Stimulated activated naive CD8-positive, alpha-beta T cell treated with anti-CD3 and anti-CD28 coated beads, Interleukin-15, Interleukin-2, amounts not matched to agents 100 ng/mL and 50 ng/mL, for 24 hours (primary cell): ENCODE measurements around the gene GLB1L2.
A peak's percentile ranks its signal among the peaks of the same experiment; 100 is the strongest.
"Not testable (repeated sequence)": the region's sequence is repeated elsewhere in the genome, so short reads cannot be mapped to it uniquely, and the experiment has no call there.

ENCODE experiments used
- H3K27ac Mint-ChIP-seq: one replicate; pipeline ENCODE4 v1.8.0; 2021; ENCODE audit warnings: mild to moderate bottlenecking, mixed read lengths
- H3K27me3 Mint-ChIP-seq: one replicate; pipeline ENCODE4 v1.8.0; 2021; ENCODE audit warnings: mixed read lengths
- H3K36me3 Mint-ChIP-seq: one replicate; pipeline ENCODE4 v1.8.0; 2021; ENCODE audit warnings: low read depth, mixed read lengths
- H3K4me1 Mint-ChIP-seq: one replicate; pipeline ENCODE4 v1.8.0; 2021; ENCODE audit warnings: low read depth, mixed read lengths
- H3K4me3 Mint-ChIP-seq: one replicate; pipeline ENCODE4 v1.8.0; 2021; ENCODE audit warnings: mild to moderate bottlenecking, mixed read lengths
- H3K9me3 Mint-ChIP-seq: one replicate; pipeline ENCODE4 v1.8.0; 2021; ENCODE audit warnings: mixed read lengths

GLB1L2 gene

DNA sequence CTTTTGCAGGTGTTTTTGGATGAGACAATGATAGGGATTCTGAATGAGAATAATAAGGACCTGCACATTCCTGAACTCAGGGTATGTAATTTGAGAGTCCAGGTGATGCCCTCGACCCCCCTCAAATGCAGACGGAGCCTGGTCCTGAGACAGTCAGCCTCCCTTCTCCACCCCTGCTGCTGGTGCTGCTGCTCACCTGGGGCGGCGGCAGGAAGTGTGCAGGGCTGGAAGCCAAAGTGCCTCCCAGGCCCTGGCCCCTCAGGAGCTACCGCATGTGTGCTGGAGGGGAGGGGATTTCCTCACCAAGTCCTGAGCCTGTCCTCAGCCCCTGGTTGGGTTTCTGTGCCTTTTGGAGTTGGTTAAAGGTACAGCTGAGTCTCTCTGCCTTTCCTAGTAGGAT, 19.0 kb upstream of the GLB1L2 start:
- Mint-ChIP-seq H3K27ac (no peak overlapping the region), H3K36me3 (peaks cover 15% of the 10 kb centered on the region), H3K4me3 (no peak overlapping the region), H3K27me3 (peaks cover 5% of the 10 kb centered on the region), H3K4me1 (no peaks in the 10 kb centered on the region), H3K9me3 (peaks cover 13% of the 10 kb centered on the region)

DNA sequence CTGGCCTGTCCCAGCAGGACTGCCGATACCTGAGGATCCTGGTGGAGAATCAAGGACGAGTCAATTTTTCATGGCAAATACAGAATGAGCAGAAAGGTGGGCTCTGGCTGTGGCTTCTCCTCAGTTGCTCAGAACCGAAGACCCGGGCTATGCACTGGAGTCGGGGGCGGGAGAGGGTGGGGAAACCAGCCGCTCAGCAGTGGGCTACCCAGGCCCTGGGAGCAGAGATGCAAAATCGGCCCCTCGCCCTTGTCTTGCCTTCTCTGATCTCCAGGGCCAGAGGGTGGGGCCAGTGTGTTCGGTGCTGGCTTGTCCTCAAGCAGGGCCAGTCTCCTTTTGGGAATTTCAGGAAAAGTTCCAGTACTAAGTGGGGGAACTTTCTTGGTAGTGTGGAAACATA, 18.4 kb upstream of the GLB1L2 start:
- Mint-ChIP-seq H3K4me1 (no peaks in the 10 kb centered on the region), H3K27me3 (peaks cover 5% of the 10 kb centered on the region), H3K27ac (no peak overlapping the region), H3K9me3 (peaks cover 17% of the 10 kb centered on the region), H3K4me3 (no peak overlapping the region), H3K36me3 (peaks cover 20% of the 10 kb centered on the region)

DNA sequence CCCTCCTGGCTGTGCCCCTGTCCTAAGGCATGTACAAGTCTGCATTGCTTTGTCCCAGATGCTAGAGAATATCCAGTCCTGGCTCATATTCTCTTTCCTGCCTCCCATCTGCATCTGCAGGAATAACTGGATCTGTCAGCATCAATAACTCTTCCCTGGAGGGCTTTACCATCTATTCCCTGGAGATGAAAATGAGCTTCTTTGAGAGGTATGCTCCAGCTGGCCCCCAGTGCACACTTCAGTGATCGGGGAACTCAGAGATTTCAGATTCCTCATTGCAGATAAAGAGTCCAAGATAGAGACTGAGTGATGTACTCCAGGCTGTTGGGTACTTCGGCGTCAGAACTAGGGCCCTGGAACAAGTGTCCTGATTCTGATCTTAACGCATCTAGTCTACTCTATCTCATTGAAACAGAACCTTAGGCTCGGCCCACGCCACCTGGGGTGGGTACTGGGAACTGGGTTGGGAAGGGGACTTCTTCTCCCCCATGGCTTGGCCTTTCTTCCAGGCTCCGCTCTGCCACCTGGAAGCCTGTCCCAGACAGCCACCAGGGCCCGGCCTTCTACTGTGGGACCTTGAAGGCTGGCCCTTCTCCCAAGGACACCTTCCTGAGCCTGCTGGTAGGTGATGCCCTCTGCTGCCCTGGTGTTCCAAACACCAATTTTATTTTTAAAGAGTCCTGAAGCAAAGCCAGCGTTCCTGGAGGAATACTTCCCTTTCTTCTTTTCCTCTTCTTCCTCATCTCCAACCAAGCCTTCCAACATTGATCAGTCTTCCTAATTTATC, 17.8 kb upstream of the GLB1L2 start:
- Mint-ChIP-seq H3K27me3 (peaks cover 5% of the 10 kb centered on the region), H3K4me3 (no peak overlapping the region), H3K27ac (no peak overlapping the region), H3K9me3 (peaks cover 20% of the 10 kb centered on the region), H3K4me1 (no peaks in the 10 kb centered on the region), H3K36me3 (peaks cover 25% of the 10 kb centered on the region)

DNA sequence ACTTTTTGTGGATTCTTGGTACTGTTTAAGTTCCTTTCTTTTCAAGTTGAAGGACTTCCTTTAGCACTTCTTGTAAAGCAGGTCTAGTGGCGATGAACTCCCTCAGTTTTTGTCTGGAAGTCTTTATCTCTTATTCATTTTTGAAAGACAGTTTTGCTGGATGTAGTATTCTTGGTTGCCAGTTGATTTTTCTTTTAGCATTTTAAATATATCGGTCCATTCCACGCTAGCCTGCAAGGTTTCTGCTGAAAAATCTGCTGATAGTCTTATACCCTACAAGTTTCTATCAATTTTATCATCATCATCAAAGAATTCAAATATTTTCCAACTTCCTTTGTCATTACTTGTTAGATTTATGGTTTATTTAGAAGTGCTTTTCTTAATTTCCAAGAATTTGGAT, 14.7 kb upstream of the GLB1L2 start:
- no peak overlapping the region for H3K27ac Mint-ChIP-seq
- H3K4me3 Mint-ChIP-seq = no peak overlapping the region
- no peaks in the 10 kb centered on the region for H3K4me1 Mint-ChIP-seq
- peaks cover 30% of the 10 kb centered on the region for H3K36me3 Mint-ChIP-seq
- peaks cover 14% of the 10 kb centered on the region for H3K27me3 Mint-ChIP-seq
- peaks cover 39% of the 10 kb centered on the region for H3K9me3 Mint-ChIP-seq

GRCh38 chr11:134321373-134321772, 10.4 kb upstream of the GLB1L2 start:
- peaks cover 14% of the 10 kb centered on the region for H3K27me3 Mint-ChIP-seq
- not testable (repeated sequence) for H3K4me1 Mint-ChIP-seq, H3K27ac Mint-ChIP-seq, H3K4me3 Mint-ChIP-seq
- H3K9me3 Mint-ChIP-seq = peaks cover 39% of the 10 kb centered on the region
- peaks cover 30% of the 10 kb centered on the region for H3K36me3 Mint-ChIP-seq

DNA sequence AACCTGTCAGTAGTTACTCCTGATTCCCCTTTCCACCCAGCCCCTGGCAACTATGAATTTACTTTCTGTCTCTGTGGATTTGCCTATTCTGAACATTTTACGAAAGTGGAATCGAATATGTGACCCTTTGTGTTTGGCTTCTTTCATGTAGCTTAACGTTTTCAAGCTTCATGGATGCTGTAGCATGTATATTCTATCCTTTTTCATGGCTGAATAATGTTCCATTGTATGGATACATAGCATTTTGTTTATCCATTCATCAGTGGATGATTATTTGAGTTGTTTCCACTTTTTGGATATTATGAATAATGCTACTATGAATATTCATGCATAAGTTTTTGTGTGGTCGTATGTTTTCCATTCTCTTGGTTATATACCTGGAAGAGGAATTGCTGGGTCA, 9.2 kb upstream of the GLB1L2 start:
- H3K36me3 Mint-ChIP-seq = peaks cover 21% of the 10 kb centered on the region
- no peak overlapping the region for H3K4me3 Mint-ChIP-seq
- no peaks in the 10 kb centered on the region for H3K4me1 Mint-ChIP-seq
- H3K27me3 Mint-ChIP-seq = peaks cover 14% of the 10 kb centered on the region
- no peak overlapping the region for H3K27ac Mint-ChIP-seq
- H3K9me3 Mint-ChIP-seq = peaks cover 28% of the 10 kb centered on the region

- peaks cover 15% of the 10 kb centered on the region for H3K4me1 Mint-ChIP-seq
- no peaks in the 10 kb centered on the region for H3K9me3 Mint-ChIP-seq
- peaks cover 31% of the 10 kb centered on the region for H3K27me3 Mint-ChIP-seq
- H3K27ac Mint-ChIP-seq = no peak overlapping the region
- H3K36me3 Mint-ChIP-seq = no peaks in the 10 kb centered on the region
- H3K4me3 Mint-ChIP-seq = no peak overlapping the region
Observed at GRCh38 chr11:134328433-134328832, 3.4 kb upstream of the GLB1L2 start.

DNA sequence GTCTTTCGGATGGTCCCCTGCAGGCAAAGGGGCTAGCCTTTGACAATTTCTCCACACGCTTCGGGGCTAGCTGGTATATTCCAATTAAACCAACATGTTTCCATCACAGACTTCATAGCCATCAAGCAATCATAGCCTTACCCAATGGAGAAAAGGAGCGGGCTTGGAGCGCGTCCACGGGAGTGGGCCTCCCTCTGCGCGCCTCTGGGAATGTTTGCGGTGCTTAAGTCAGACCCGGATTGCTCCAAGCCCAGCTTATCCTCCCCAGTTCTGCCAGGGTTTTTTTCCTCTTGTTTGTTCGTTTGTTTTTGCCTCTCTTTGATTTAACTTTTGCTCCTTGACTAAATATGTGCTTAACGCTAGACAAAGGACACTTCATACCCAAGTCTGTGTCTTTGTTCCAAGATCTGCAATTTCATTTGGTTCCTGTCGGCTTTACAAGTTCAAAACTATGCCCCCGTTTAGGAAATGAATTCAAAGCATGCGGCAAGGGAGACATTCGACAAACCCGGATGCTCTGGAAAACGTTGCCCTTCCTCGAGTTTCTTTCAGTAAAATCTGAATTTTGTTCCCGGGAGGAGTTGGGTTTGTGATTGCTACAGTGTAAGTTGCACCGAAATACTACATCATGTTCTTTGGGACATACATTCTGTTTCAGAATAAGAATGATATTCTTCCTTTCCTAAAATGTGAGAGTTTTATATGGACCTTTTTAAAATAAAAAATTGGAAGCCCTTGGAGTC, 1.0 kb upstream of the GLB1L2 start:
- H3K36me3 Mint-ChIP-seq = no peaks in the 10 kb centered on the region
- peaks cover 15% of the 10 kb centered on the region for H3K4me1 Mint-ChIP-seq
- H3K27ac Mint-ChIP-seq = no peak overlapping the region
- no peaks in the 10 kb centered on the region for H3K9me3 Mint-ChIP-seq
- peak overlapping the region; percentile 79 for H3K4me3 Mint-ChIP-seq
- H3K27me3 Mint-ChIP-seq = peaks cover 45% of the 10 kb centered on the region

- Mint-ChIP-seq H3K9me3 (no peaks in the 10 kb centered on the region), H3K27me3 (peaks cover 44% of the 10 kb centered on the region), H3K4me3 (peak overlapping the region; percentile 79), H3K4me1 (peaks cover 15% of the 10 kb centered on the region), H3K27ac (no peak overlapping the region), H3K36me3 (no peaks in the 10 kb centered on the region)
Observed at GRCh38 chr11:134332189-134332631, 422 bp downstream of the GLB1L2 start.

- peaks cover 39% of the 10 kb centered on the region for H3K27me3 Mint-ChIP-seq
- H3K4me1 Mint-ChIP-seq = peaks cover 15% of the 10 kb centered on the region
- peak overlapping the region; percentile 79 for H3K4me3 Mint-ChIP-seq
- H3K36me3 Mint-ChIP-seq = no peaks in the 10 kb centered on the region
- H3K9me3 Mint-ChIP-seq = no peaks in the 10 kb centered on the region
- no peak overlapping the region for H3K27ac Mint-ChIP-seq
Observed at GRCh38 chr11:134332782-134333181, 994 bp downstream of the GLB1L2 start.

DNA sequence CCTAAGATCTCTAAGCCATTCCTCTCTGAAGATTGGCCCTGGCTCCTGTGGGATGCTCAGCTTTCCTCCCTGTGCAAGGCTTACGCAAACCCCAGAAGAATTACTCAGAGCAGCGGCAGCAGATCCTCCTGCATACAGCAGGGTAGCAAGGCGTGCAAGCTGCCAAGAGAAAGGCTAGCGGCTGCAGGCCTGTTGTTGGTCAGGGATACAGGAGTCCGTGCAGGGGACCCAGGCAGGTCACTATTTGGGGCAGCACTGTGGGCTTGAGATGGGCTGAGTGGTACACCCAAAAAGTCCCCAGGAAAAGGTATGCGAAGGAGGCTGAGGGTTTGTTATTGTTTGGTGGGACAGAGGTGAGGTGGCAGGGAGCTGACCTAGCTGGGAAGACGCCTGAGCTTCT, 1.5 kb downstream of the GLB1L2 start:
- Mint-ChIP-seq H3K4me1 (peaks cover 15% of the 10 kb centered on the region), H3K36me3 (no peaks in the 10 kb centered on the region), H3K9me3 (no peaks in the 10 kb centered on the region), H3K27ac (no peak overlapping the region), H3K4me3 (peak overlapping the region; percentile 15), H3K27me3 (peaks cover 39% of the 10 kb centered on the region)

DNA sequence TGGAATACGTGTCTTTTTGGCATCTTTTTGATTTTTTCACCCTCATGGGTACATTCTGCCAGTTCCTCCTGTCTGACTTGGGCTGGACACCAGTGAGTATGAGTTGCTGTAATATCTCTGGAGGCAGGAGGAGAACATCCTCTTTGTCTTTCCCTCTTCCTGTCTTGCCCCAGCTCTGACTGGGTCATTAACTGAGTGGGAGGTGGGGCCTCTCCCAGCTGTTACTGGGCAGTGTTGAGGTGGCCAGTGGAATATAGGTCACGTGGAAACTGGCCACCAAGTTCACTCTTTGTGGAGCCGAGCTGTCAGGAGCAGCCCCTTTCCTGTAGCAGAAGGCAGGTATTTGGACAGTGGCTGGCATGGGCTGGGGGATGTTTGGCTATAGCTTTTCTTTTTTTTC, 2.2 kb downstream of the GLB1L2 start:
- Mint-ChIP-seq H3K4me1 (peaks cover 15% of the 10 kb centered on the region), H3K36me3 (no peaks in the 10 kb centered on the region), H3K27me3 (peaks cover 39% of the 10 kb centered on the region), H3K27ac (no peak overlapping the region), H3K4me3 (no peak overlapping the region), H3K9me3 (no peaks in the 10 kb centered on the region)

GRCh38 chr11:134334796-134335571, 3.2 kb downstream of the GLB1L2 start:
- Mint-ChIP-seq H3K9me3 (no peaks in the 10 kb centered on the region), H3K4me3 (no peak overlapping the region), H3K4me1 (peaks cover 15% of the 10 kb centered on the region), H3K27me3 (peaks cover 35% of the 10 kb centered on the region), H3K36me3 (no peaks in the 10 kb centered on the region), H3K27ac (no peak overlapping the region)

- Mint-ChIP-seq H3K4me3 (no peak overlapping the region), H3K4me1 (peaks cover 7% of the 10 kb centered on the region), H3K9me3 (no peaks in the 10 kb centered on the region), H3K36me3 (no peaks in the 10 kb centered on the region), H3K27me3 (peaks cover 21% of the 10 kb centered on the region), H3K27ac (no peak overlapping the region)
Observed at GRCh38 chr11:134337051-134337450, 5.3 kb downstream of the GLB1L2 start.

GRCh38 chr11:134338068-134338467, 6.3 kb downstream of the GLB1L2 start:
- no peaks in the 10 kb centered on the region for H3K4me1 Mint-ChIP-seq
- peaks cover 17% of the 10 kb centered on the region for H3K27me3 Mint-ChIP-seq
- H3K27ac Mint-ChIP-seq = no peak overlapping the region
- no peak overlapping the region for H3K4me3 Mint-ChIP-seq
- H3K9me3 Mint-ChIP-seq = no peaks in the 10 kb centered on the region
- no peaks in the 10 kb centered on the region for H3K36me3 Mint-ChIP-seq
